HG03469 (cell line): ENCODE results near the gene EIF4A2.

ENCODE experiments used
- ATAC-seq: cut with Tn5 transposase; IDR thresholded peaks from one replicate; pipeline ENCODE4 v1.9.1; 2021; ENCODE audit warnings: mild to moderate bottlenecking, moderate library complexity, moderate number of reproducible peaks; ENCODE audit not compliant: unreplicated experiment

EIF4A2 gene

GRCh38 chr3:186783058-186783730 lies at the start of gene EIF4A2:
Gene EIF4A2, plus strand, starts transcription at chr3:186783577. Its CDS starts 34 bp downstream, at chr3:186783611.
- no peak for ATAC-seq

GRCh38 chr3:186742618-186743380 lies 40.6 kb upstream of the EIF4A2 start:
- ATAC-seq = no peak

GRCh38 chr3:186743666-186744065 lies 39.7 kb upstream of the EIF4A2 start:
- no peak for ATAC-seq

GRCh38 chr3:186746008-186746407 lies 37.4 kb upstream of the EIF4A2 start:
- ATAC-seq = no peak

- ATAC-seq = no peak
Measured at GRCh38 chr3:186750316-186750715, 33.1 kb upstream of the EIF4A2 start.

- ATAC-seq = no peak
Measured at GRCh38 chr3:186751480-186751879, 31.9 kb upstream of the EIF4A2 start.

GRCh38 chr3:186754006-186754405 lies 29.4 kb upstream of the EIF4A2 start:
- ATAC-seq = no peak

- ATAC-seq = no peak
Measured at GRCh38 chr3:186754871-186755270, 28.5 kb upstream of the EIF4A2 start.

- no peak for ATAC-seq
Measured at GRCh38 chr3:186757214-186757613, 26.2 kb upstream of the EIF4A2 start.

GRCh38 chr3:186757686-186758220 lies 25.6 kb upstream of the EIF4A2 start:
- ATAC-seq = no peak

- no peak for ATAC-seq
Measured at GRCh38 chr3:186759231-186759930, 24.0 kb upstream of the EIF4A2 start.

- ATAC-seq = no peak
Measured at GRCh38 chr3:186760141-186760833, 23.1 kb upstream of the EIF4A2 start.

GRCh38 chr3:186760897-186761447 lies 22.4 kb upstream of the EIF4A2 start:
- ATAC-seq = no peak

GRCh38 chr3:186772281-186772694 lies 11.1 kb upstream of the EIF4A2 start:
- ATAC-seq = peak; percentile 8

GRCh38 chr3:186772701-186773417 lies 10.5 kb upstream of the EIF4A2 start:
- peak; percentile 62 for ATAC-seq

GRCh38 chr3:186775999-186776398 lies 7.4 kb upstream of the EIF4A2 start:
- no peak for ATAC-seq

- no peak for ATAC-seq
Measured at GRCh38 chr3:186779204-186779603, 4.2 kb upstream of the EIF4A2 start.

- no peak for ATAC-seq
Measured at GRCh38 chr3:186782542-186783057, 777 bp upstream of the EIF4A2 start.

- peak; percentile 33 for ATAC-seq
Measured at GRCh38 chr3:186783731-186784515, 546 bp downstream of the EIF4A2 start.
